Neuron (in vitro differentiated cells): ENCODE results near the gene TMEM220.

Experiments used
- H2AFZ ChIP-seq: one replicate; pipeline ENCODE4 v1.6.1; 2013; ENCODE audit warnings: low read depth, mild to moderate bottlenecking, inconsistent platforms, low read length, moderate library complexity
- H3K27me3 ChIP-seq: one replicate; pipeline ENCODE4 v1.6.1; 2013; ENCODE audit warnings: low read length; ENCODE audit not compliant: insufficient read depth
- H3K36me3 ChIP-seq: one replicate; pipeline ENCODE4 v1.6.1; 2013; ENCODE audit warnings: low read length; ENCODE audit not compliant: insufficient read depth
- H3K4me1 ChIP-seq: one replicate; pipeline ENCODE4 v1.6.1; 2013; ENCODE audit warnings: low read length; ENCODE audit not compliant: insufficient read depth
- H3K4me3 ChIP-seq: 2 replicates; pipeline ENCODE4 v1.5.1; 2013; ENCODE audit warnings: mild to moderate bottlenecking, low read length, moderate library complexity
- H3K9me3 ChIP-seq: one replicate; pipeline ENCODE4 v1.6.1; 2013; ENCODE audit warnings: low read length

TMEM220 gene

GRCh38 chr17:10748531-10749181 is 18.8 kb upstream of the TMEM220 start:
- Histone ChIP-seq H3K36me3 (no peaks in the 10 kb centered on the region), H3K27me3 (no peaks in the 10 kb centered on the region), H3K9me3 (no peaks in the 10 kb centered on the region), H2AFZ (no peak overlapping the region), H3K4me3 (no peak overlapping the region), H3K4me1 (peaks cover 7% of the 10 kb centered on the region)

- Histone ChIP-seq H3K4me1 (no peaks in the 10 kb centered on the region), H3K4me3 (no peak overlapping the region), H3K36me3 (no peaks in the 10 kb centered on the region), H3K9me3 (no peaks in the 10 kb centered on the region), H2AFZ (no peak overlapping the region), H3K27me3 (no peaks in the 10 kb centered on the region)
Observed at GRCh38 chr17:10745231-10745630, 15.4 kb upstream of the TMEM220 start.

DNA sequence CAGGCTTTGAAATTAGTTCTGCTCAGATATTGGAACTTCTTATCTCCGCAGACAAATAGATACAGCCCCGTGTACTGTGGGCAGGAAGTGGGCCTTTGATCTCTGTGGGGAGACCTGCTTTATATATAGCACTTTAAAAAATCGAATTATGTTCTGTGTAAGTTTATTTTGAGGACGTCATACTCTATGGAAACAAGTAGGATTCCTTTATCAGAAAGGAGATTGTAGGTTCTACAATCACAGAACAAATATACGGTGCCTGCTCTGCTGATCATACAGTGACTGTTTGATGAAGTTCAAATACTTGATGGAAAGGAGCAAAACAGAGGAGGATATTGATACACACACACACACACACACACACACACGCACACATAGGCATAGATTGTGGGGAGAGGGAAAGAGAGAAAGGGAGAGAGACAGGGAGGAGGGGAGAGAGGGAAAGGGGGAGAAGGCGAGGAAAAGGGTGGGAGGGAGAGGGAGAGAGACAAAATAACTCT is 14.7 kb upstream of the TMEM220 start:
- Histone ChIP-seq H3K4me1 (no peaks in the 10 kb centered on the region), H3K27me3 (no peaks in the 10 kb centered on the region), H3K4me3 (no peak overlapping the region), H3K9me3 (no peaks in the 10 kb centered on the region), H2AFZ (no peak overlapping the region), H3K36me3 (no peaks in the 10 kb centered on the region)

DNA sequence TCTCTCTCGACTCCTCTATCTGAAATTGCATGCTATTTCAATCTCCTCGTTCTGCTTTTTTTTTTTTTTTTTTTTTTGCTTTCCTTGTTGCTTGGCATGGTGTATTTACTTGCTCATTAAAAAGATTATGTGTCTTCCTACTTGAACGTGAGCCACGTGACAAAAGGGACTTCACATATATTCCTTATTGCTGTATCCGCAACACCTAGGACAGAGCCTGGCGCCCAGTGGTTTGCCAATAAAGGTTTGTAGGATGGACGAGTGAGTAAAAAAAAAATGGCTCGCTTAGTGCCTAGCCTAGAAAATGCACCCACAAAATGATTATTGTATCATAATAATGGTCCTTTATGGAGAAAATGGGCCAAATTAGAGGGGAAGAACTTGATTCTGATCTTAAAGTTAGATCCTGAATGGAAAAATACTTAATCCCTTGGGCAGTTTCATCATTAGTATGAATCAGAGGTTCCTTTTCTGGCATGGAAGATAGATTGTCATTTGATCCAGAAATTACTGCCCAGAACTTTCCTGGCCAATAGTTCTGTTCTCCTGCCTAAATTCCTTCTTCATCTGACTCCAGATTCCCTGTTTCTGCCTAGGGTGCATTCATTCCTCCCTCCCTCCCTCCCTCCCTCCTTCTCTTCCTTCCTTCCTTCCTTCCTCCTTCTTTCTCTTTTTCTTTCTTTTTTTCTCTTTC is 13.6 kb upstream of the TMEM220 start:
- Histone ChIP-seq H2AFZ (no peak overlapping the region), H3K36me3 (no peaks in the 10 kb centered on the region), H3K4me3 (no peak overlapping the region), H3K9me3 (no peaks in the 10 kb centered on the region), H3K27me3 (peaks cover 7% of the 10 kb centered on the region), H3K4me1 (no peaks in the 10 kb centered on the region)

DNA sequence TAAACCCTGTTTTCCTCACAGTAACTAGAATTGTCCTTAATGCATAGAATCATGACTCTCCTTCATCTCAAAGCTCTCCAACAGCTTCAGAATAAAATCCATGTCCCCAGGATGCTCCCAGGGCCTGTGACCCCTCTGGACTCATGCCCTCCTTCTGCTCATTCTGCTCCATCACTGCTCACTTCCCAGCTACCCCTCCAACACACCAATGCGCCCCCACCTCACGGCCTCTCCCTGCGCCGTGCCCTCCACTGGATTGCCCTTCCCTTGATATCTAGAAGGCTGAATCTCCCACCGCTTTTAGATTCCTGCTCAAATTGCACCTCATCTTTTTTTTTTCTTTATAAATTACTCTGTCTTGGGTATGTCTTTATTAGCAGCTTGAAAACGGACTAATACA is 12.6 kb upstream of the TMEM220 start:
- no peaks in the 10 kb centered on the region for H3K36me3 ChIP-seq

DNA sequence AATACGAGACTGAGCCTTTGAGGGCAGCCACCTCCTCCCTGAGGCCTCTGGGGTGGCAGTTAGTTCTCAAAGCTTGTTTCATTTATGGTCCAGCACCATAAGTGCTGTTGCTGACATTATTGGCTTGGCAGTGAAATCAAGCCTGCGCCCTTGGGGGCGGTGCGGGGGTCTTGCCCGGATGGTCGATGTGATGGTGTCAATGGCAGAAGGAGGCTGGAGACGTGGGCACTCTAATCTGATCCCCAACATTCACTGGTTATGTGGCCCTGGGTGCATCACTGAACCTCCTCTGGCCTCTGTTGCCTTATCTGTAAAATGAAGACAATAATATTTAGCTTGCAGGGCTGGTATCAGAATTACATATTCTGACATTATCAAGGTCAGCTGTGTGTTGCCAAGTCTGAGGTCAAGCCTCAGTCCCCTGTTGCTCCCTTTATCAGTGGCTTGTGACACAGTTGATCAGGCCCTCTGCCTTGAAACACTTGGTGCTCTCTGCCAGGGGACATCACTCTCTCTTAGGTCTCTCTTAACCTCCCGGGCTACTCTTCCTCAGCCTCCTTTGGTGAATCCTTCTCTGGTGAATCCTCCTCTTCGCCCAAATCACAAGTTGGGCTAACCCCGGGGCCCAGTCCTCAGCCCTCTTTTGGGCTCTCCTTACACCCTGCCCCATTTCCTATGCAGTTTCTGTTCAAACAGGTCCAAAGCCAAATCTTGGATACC is 11.8 kb upstream of the TMEM220 start:
- peaks cover 7% of the 10 kb centered on the region for H3K27me3 ChIP-seq
- no peak overlapping the region for H2AFZ ChIP-seq
- H3K9me3 ChIP-seq, result no peaks in the 10 kb centered on the region
- no peaks in the 10 kb centered on the region for H3K4me1 ChIP-seq
- H3K36me3 ChIP-seq, result no peaks in the 10 kb centered on the region
- no peak overlapping the region for H3K4me3 ChIP-seq

More for the DNA sequence above, 12.6 kb upstream of the TMEM220 start:
- H3K27me3 ChIP-seq, result peaks cover 7% of the 10 kb centered on the region
- no peak overlapping the region for H3K4me3 ChIP-seq
- H3K4me1 ChIP-seq, result no peaks in the 10 kb centered on the region
- H3K9me3 ChIP-seq, result no peaks in the 10 kb centered on the region
- no peak overlapping the region for H2AFZ ChIP-seq

GRCh38 chr17:10739386-10739785 is 9.6 kb upstream of the TMEM220 start:
- H3K36me3 ChIP-seq, result no peaks in the 10 kb centered on the region
- no peaks in the 10 kb centered on the region for H3K9me3 ChIP-seq
- H2AFZ ChIP-seq, result no peak overlapping the region
- no peak overlapping the region for H3K4me3 ChIP-seq
- peaks cover 7% of the 10 kb centered on the region for H3K27me3 ChIP-seq
- H3K4me1 ChIP-seq, result no peaks in the 10 kb centered on the region

DNA sequence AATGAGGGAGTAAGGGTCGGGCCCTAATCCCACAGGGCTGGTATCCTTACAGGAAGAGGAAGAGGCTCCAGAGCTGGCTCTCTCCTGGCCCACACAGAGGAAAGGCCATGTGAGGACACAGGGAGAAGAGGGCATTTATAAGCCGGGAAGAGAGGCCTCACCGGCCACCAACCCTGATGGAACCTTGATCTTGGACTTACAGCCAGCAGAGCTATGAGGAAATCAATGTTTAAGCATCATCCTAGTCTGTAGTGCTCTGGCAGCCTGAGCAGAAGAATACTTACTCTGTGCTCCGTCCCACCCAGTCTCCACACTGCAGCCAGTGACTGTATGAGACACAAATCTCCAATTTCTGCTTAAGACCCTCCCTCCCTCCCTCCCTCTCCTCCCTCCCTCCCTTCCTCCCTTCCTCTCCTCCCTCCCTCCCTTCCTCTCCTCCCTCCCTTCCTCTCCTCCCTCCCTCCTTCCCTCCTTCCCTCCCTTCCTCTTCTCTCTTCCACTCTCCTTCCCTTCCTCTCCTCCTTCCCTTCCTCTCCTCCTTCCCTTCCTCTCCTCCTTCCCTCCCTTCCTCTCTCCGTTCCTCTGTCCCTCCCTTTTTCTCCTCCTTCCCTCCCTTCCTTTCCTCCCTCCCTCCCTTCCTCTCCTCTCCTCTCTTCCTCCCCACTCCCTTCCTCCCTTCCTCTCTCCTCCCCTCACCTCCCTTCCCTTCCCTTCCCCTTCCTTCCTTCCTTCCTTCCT is 8.9 kb upstream of the TMEM220 start:
- peaks cover 7% of the 10 kb centered on the region for H3K27me3 ChIP-seq
- H3K4me3 ChIP-seq, result no peak overlapping the region
- H3K36me3 ChIP-seq, result no peaks in the 10 kb centered on the region
- H3K4me1 ChIP-seq, result no peaks in the 10 kb centered on the region
- no peaks in the 10 kb centered on the region for H3K9me3 ChIP-seq
- H2AFZ ChIP-seq, result no peak overlapping the region

- Histone ChIP-seq H2AFZ (no peak overlapping the region), H3K27me3 (peaks cover 7% of the 10 kb centered on the region), H3K36me3 (no peaks in the 10 kb centered on the region), H3K4me1 (no peaks in the 10 kb centered on the region), H3K4me3 (no peak overlapping the region), H3K9me3 (no peaks in the 10 kb centered on the region)
Observed at GRCh38 chr17:10737736-10738135, 7.9 kb upstream of the TMEM220 start.

DNA sequence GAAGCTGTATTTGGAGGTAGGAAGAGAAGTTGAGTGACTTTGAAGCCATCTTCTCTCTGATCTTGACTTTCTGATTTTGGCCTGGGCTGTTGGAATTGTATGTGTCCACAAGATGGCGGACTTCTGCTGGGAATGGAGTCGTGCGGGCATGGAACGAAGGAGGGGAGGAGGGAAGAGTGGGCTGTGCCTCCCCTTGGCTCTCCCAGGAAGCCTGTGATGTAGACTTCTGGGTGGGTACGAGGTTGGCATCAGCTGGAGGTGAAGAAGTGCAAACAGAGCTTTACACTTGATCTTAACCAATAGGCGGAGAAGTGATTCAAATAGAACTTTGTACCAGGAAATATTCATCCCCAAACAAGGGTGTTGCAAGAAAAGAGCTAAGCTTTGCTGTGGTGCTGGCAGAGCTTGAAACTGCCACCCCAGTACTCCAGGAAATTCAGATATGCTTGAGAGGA is 7.4 kb upstream of the TMEM220 start:
- peaks cover 7% of the 10 kb centered on the region for H3K27me3 ChIP-seq

DNA sequence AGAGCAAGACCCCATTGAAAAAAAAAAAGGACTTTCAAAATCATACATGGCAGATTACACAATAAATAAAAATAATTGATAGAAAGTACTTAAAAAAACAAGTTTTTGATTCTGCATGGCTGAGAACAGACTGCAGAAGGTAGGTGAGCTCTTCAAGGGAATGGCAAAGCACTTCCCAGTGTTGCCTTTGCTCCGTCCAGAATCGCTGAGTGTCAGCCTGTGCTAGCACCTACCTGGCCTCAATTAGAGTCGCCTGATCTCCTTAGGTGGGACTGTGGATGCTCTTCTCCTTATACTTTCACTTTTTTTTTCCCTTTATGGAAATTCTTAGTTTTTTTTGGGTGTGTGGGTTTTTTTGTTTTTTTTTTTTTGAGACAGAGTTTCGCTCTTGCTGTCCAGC is 6.0 kb upstream of the TMEM220 start:
- H3K4me3 ChIP-seq, result no peak overlapping the region
- H2AFZ ChIP-seq, result no peak overlapping the region
- H3K4me1 ChIP-seq, result no peaks in the 10 kb centered on the region
- H3K27me3 ChIP-seq, result peaks cover 7% of the 10 kb centered on the region
- H3K36me3 ChIP-seq, result no peaks in the 10 kb centered on the region
- no peaks in the 10 kb centered on the region for H3K9me3 ChIP-seq

More for the DNA sequence above, 7.4 kb upstream of the TMEM220 start:
- H3K4me1 ChIP-seq, result no peaks in the 10 kb centered on the region
- H3K4me3 ChIP-seq, result no peak overlapping the region
- H3K9me3 ChIP-seq, result no peaks in the 10 kb centered on the region
- no peaks in the 10 kb centered on the region for H3K36me3 ChIP-seq
- H2AFZ ChIP-seq, result no peak overlapping the region

- Histone ChIP-seq H2AFZ (no peak overlapping the region), H3K4me1 (no peaks in the 10 kb centered on the region), H3K9me3 (no peaks in the 10 kb centered on the region), H3K36me3 (no peaks in the 10 kb centered on the region), H3K27me3 (peaks cover 7% of the 10 kb centered on the region), H3K4me3 (no peak overlapping the region)
Observed at GRCh38 chr17:10735251-10735650, 5.4 kb upstream of the TMEM220 start.

GRCh38 chr17:10733666-10734065 is 3.8 kb upstream of the TMEM220 start:
- Histone ChIP-seq H3K4me3 (no peak overlapping the region), H3K27me3 (peaks cover under 1% of the 10 kb centered on the region), H3K9me3 (no peaks in the 10 kb centered on the region), H2AFZ (no peak overlapping the region), H3K4me1 (no peaks in the 10 kb centered on the region), H3K36me3 (no peaks in the 10 kb centered on the region)
